HUDEP-2 (cell line): Measurements from ENCODE around the gene YWHAE.
"Not testable (repeated sequence)": the region's sequence is repeated elsewhere in the genome, so short reads cannot be mapped to it uniquely, and the experiment has no call there.

Source experiments
- DNase-seq, 76 experiments: peaks; one replicate each; lab custom pipeline; 2025; ENCODE audit not compliant: unreplicated experiment in 76 of 76; lab: John Stamatoyannopoulos, UW

Gene YWHAE

GRCh38 chr17:1340371-1340770 is 59.7 kb downstream of the YWHAE start:
- DNase-seq, result no peak

- DNase-seq, result no peak
Observed at GRCh38 chr17:1331708-1332107, 68.3 kb downstream of the YWHAE start.

- DNase-seq, result no peak
Observed at GRCh38 chr17:1329745-1330343, 70.2 kb downstream of the YWHAE start.

- no peak for DNase-seq
Observed at GRCh38 chr17:1328437-1328836, 71.6 kb downstream of the YWHAE start.

GRCh38 chr17:1325766-1326165 is 74.3 kb downstream of the YWHAE start:
- DNase-seq, result no peak

GRCh38 chr17:1324201-1324771 is 75.7 kb downstream of the YWHAE start:
- DNase-seq, result no peak

- no peak for DNase-seq
Observed at GRCh38 chr17:1323336-1323735, 76.7 kb downstream of the YWHAE start.

- no peak for DNase-seq
Observed at GRCh38 chr17:1322480-1322879, 77.5 kb downstream of the YWHAE start.

GRCh38 chr17:1322014-1322428 is 78.0 kb downstream of the YWHAE start:
- no peak for DNase-seq

GRCh38 chr17:1315891-1316403 is 84.1 kb downstream of the YWHAE start:
- DNase-seq, result no peak

- DNase-seq, result no peak
Observed at GRCh38 chr17:1315409-1315808, 84.6 kb downstream of the YWHAE start.

- no peak for DNase-seq
Observed at GRCh38 chr17:1313270-1314005, 86.6 kb downstream of the YWHAE start.

- DNase-seq, result peak in 8 of 76 experiments; percentile 4 to 27 (median 8)
Observed at GRCh38 chr17:1312261-1312870, 87.7 kb downstream of the YWHAE start.

GRCh38 chr17:1307829-1308228 is 92.2 kb downstream of the YWHAE start:
- not testable (repeated sequence) for DNase-seq

GRCh38 chr17:1304962-1305563 is 95.0 kb downstream of the YWHAE start:
- no peak for DNase-seq

GRCh38 chr17:1304522-1304921 is 95.5 kb downstream of the YWHAE start:
- no peak for DNase-seq

GRCh38 chr17:1302761-1303160 is 97.3 kb downstream of the YWHAE start:
- DNase-seq, result no peak

GRCh38 chr17:1301546-1301945 is 98.5 kb downstream of the YWHAE start:
- no peak for DNase-seq

- peak in 1 of 76 experiments; percentile 3 for DNase-seq
Observed at GRCh38 chr17:1300371-1300905, 99.6 kb downstream of the YWHAE start.

- DNase-seq, result no peak
Observed at GRCh38 chr17:1299552-1300370, 100.3 kb downstream of the YWHAE start.
